IMR-90 (cell line): Measurements from ENCODE around the gene NXPE4. TPM values are rescaled to one million over a fixed set of nuclear protein-coding genes. Genes with fewer than 3 reads are reported as not detected.

Source experiments
- ATAC-seq: fragments of 200-7000 bp; cut with Tn5 transposase; 2 replicates; pipeline ENCODE4 v1.9.1; 2020; ENCODE audit warnings: low read depth, mild to moderate bottlenecking, moderate library complexity
- BruUV-seq: library from RNA; stranded (reverse); fragments of 400-500 nt; replicated peaks from 2 replicates; lab custom pipeline; 2021; lab: Mats Ljungman, UMichigan
- CTCF ChIA-PET: fragments of 300-600 bp; formaldehyde crosslinking; extraction: SDS; loops from one replicate; lab custom pipeline; 2021; ENCODE audit warnings: antibody characterized with exemption; lab: Yijun Ruan, JAX
- POLR2A ChIA-PET: fragments of 300-600 bp; sonication (Branson Sonifier 250); formaldehyde crosslinking; loops from one replicate; lab custom pipeline; 2022; ENCODE audit warnings: antibody characterized with exemption; ENCODE audit not compliant: unreplicated experiment; lab: Charles Lee
- DNase-seq: peaks from one replicate; pipeline ENCODE4 v3.0.0; 2013
- H2AFZ ChIP-seq: replicated peaks from 2 replicates; pipeline ENCODE3; 2013; ENCODE audit warnings: low read length, mild to moderate bottlenecking; ENCODE audit not compliant: poor library complexity
- H2AK5ac ChIP-seq: 2 replicates; pipeline ENCODE4 v1.6.1; 2013; ENCODE audit warnings: low read depth, low read length, inconsistent platforms
- H2AK9ac ChIP-seq: replicated peaks from 2 replicates; pipeline ENCODE3; 2013; ENCODE audit warnings: mild to moderate bottlenecking, low read depth, low read length, moderate library complexity; ENCODE audit not compliant: poor library complexity
- H2BK120ac ChIP-seq: 2 replicates; pipeline ENCODE4 v1.6.1; 2013; ENCODE audit warnings: low read depth, low read length, inconsistent platforms
- H2BK15ac ChIP-seq: 3 replicates; pipeline ENCODE4 v1.6.1; 2013; ENCODE audit warnings: low read depth, low read length, inconsistent platforms
- H2BK20ac ChIP-seq: 2 replicates; pipeline ENCODE4 v1.6.1; 2013; ENCODE audit warnings: low read depth, mild to moderate bottlenecking, inconsistent platforms, low read length, moderate library complexity
- H2BK5ac ChIP-seq: 2 replicates; pipeline ENCODE4 v1.6.1; 2013; ENCODE audit warnings: mild to moderate bottlenecking, low read depth, low read length, inconsistent platforms; ENCODE audit not compliant: poor library complexity, severe bottlenecking
- H3K14ac ChIP-seq: replicated peaks from 2 replicates; pipeline ENCODE4 v1.6.1; 2013; ENCODE audit warnings: low read depth, low read length, inconsistent platforms
- H3K18ac ChIP-seq: 2 replicates; pipeline ENCODE4 v1.6.1; 2013; ENCODE audit warnings: low read depth, low read length, control low read depth
- H3K23ac ChIP-seq: 2 replicates; pipeline ENCODE4 v1.6.1; 2013; ENCODE audit warnings: low read depth, low read length, inconsistent platforms
- H3K27ac ChIP-seq: 2 replicates; pipeline ENCODE4 v1.5.1; 2013; ENCODE audit warnings: mild to moderate bottlenecking, control low read depth, low read length; ENCODE audit not compliant: insufficient read depth
- H3K27me3 ChIP-seq: 2 replicates; pipeline ENCODE4 v1.6.1; 2013; ENCODE audit warnings: low read length; ENCODE audit not compliant: control insufficient read depth, insufficient read depth
- H3K36me3 ChIP-seq: 2 replicates; pipeline ENCODE4 v1.6.1; 2013; ENCODE audit warnings: low read length, mixed read lengths; ENCODE audit not compliant: control insufficient read depth, insufficient read depth
- H3K4ac ChIP-seq: 2 replicates; pipeline ENCODE4 v1.6.1; 2013; ENCODE audit warnings: low read depth, low read length, inconsistent platforms
- H3K4me1 ChIP-seq: 2 replicates; pipeline ENCODE4 v1.6.1; 2013; ENCODE audit warnings: low read length, mixed read lengths; ENCODE audit not compliant: control insufficient read depth, insufficient read depth
- H3K4me2 ChIP-seq: 2 replicates; pipeline ENCODE4 v1.6.1; 2013; ENCODE audit warnings: low read depth, mild to moderate bottlenecking, control low read depth, low read length, moderate library complexity
- H3K4me3 ChIP-seq: 2 replicates; pipeline ENCODE4 v1.5.1; 2013; ENCODE audit warnings: low read depth, mild to moderate bottlenecking, control low read depth, low read length, moderate library complexity; ENCODE audit not compliant: insufficient read depth
- H3K56ac ChIP-seq: 2 replicates; pipeline ENCODE4 v1.6.1; 2013; ENCODE audit warnings: low read length, inconsistent platforms; ENCODE audit not compliant: insufficient read depth; ENCODE audit errors: extremely low read depth
- H3K79me1 ChIP-seq, 2 experiments: 2 replicates each; pipeline ENCODE4 v1.6.1; 2013; ENCODE audit warnings: low read length in 2 of 2, inconsistent platforms in 1 of 2, low read depth in 1 of 2
- H3K9ac ChIP-seq: 2 replicates; pipeline ENCODE4 v1.6.1; 2013; ENCODE audit warnings: low read depth, low read length, control low read depth
- H3K9me1 ChIP-seq: 2 replicates; pipeline ENCODE4 v1.6.1; 2013; ENCODE audit warnings: low read length, inconsistent platforms; ENCODE audit not compliant: insufficient read depth
- H3K9me3 ChIP-seq: 2 replicates; pipeline ENCODE4 v1.6.1; 2013; ENCODE audit warnings: low read length; ENCODE audit not compliant: control insufficient read depth, insufficient read depth
- H4K20me1 ChIP-seq: 2 replicates; pipeline ENCODE4 v1.6.1; 2013; ENCODE audit warnings: low read length, inconsistent platforms; ENCODE audit not compliant: insufficient read depth
- H4K5ac ChIP-seq: 2 replicates; pipeline ENCODE4 v1.6.1; 2013; ENCODE audit warnings: mild to moderate bottlenecking, low read depth, low read length, control low read depth
- H4K8ac ChIP-seq, 2 experiments: 2 replicates each; pipeline ENCODE4 v1.6.1; 2013; ENCODE audit warnings: low read depth in 2 of 2, low read length in 2 of 2, control low read depth in 1 of 2, inconsistent platforms in 1 of 2
- H4K91ac ChIP-seq: 2 replicates; pipeline ENCODE4 v1.6.1; 2013; ENCODE audit warnings: low read depth, low read length, inconsistent platforms; ENCODE audit not compliant: insufficient read depth
- MAFK ChIP-seq: IDR thresholded peaks from 2 replicates; pipeline ENCODE4 v1.6.1; 2012; ENCODE audit warnings: low read depth, low read length, improper control_type of control experiment
- MAZ ChIP-seq: IDR thresholded peaks from 2 replicates; pipeline ENCODE4 v1.6.1; 2012; ENCODE audit warnings: low read depth, mild to moderate bottlenecking, low read length, improper control_type of control experiment, moderate library complexity, borderline replicate concordance
- RCOR1 ChIP-seq: IDR thresholded peaks from 2 replicates; pipeline ENCODE4 v1.6.1; 2012; ENCODE audit warnings: mild to moderate bottlenecking, low read length, improper control_type of control experiment; ENCODE audit not compliant: insufficient replicate concordance
- WGBS, 2 experiments: methylation state at CpG; one replicate each; pipeline versions ENCODE4 v1.1.5 to v1.1.7; 2013; ENCODE audit warnings: missing lambda C conversion rate in 2 of 2; ENCODE audit not compliant: insufficient read length in 1 of 2; ENCODE audit errors: extremely low coverage in 2 of 2; 5-methylcytosine and 5-hydroxymethylcytosine counted together
- dilution Hi-C: fragments of 300-500 bp; cut with HindIII; formaldehyde crosslinking; loops from one replicate; pipeline ENCODE4 v1.14.3; 2018; ENCODE audit warnings: low sequenced_read_pairs; ENCODE audit not compliant: unreplicated experiment
- in situ Hi-C: fragments of 300-500 bp; cut with MboI; formaldehyde crosslinking; loops from 3 replicates; pipeline ENCODE4 v1.14.3; 2019; ENCODE audit warnings: low sequenced_read_pairs, inconsistent platforms, mixed read lengths
- intact Hi-C: fragments of 100-400 bp; cut with micrococcal nuclease; formaldehyde crosslinking; loops from 2 replicates; pipeline ENCODE4 v1.10.0; 2022
- polyA plus RNA-seq, 3 experiments: library from polyadenylated mRNA; depleted of rRNA; stranded (reverse); fragments of >200 nt; gene quantifications; 2 replicates each; pipeline ENCODE4 v1.2.3, GENCODE V29; 2012; ENCODE audit warnings: low replicate concordance in 1 of 3
- total RNA-seq: library from RNA; depleted of rRNA; stranded (reverse); fragments of >200 nt; gene quantifications from 2 replicates; pipeline ENCODE4 v1.2.3, GENCODE V29; 2012
- TF ChIP-seq, protein P1 (sequence below): fragments of 150-350 bp; IDR thresholded peaks from 2 replicates; pipeline ENCODE4 v1.6.1; 2016; ENCODE audit warnings: low read depth, mild to moderate bottlenecking, low read length, moderate library complexity, borderline replicate concordance

Gene NXPE4
- total and polyA plus RNA-seq, 2 of the 4 experiments (the other 2 are of a cell fraction): not detected

DNA sequence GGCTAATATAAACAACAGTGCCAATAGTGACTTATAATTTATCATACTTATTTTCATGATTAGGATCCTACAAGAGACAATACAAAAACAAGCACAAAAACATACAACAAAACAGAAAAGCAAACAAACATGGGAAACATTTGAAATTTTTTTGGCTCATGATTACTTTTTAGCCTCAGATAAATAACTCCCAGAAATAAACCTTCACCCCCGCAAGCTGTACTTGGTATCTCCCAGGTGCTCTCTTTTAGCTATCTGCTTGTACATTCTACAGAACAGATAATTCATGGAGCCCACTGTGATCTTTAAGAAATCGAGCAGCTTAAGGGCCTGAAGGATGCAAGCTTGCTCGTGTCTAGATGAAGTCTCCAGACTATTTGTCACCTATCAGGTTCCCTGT, 883 bp downstream of the NXPE4 start:
- DNase-seq (no peak), ATAC-seq (no peak)
- Histone ChIP-seq H3K27me3 (no peaks in the 10 kb centered on the region), H2BK20ac (no peak overlapping the region), H3K56ac (no peak overlapping the region), H4K5ac (no peak overlapping the region), H3K4me2 (no peak overlapping the region), H4K8ac (no peak overlapping the region), H3K4ac (no peak overlapping the region), H3K9me3 (no peaks in the 10 kb centered on the region), H2AK5ac (no peak overlapping the region), H4K91ac (no peak overlapping the region), H3K18ac (no peak overlapping the region), H2AK9ac (no peak overlapping the region), H3K4me1 (no peaks in the 10 kb centered on the region), H2BK5ac (no peak overlapping the region), H3K9me1 (no peaks in the 10 kb centered on the region), H3K9ac (no peak overlapping the region), H2BK15ac (no peak overlapping the region), H3K79me1 (no peaks in the 10 kb centered on the region), H4K20me1 (no peaks in the 10 kb centered on the region), H3K36me3 (no peaks in the 10 kb centered on the region), H3K4me3 (no peak overlapping the region), H3K14ac (no peak overlapping the region), H3K23ac (no peak overlapping the region), H2BK120ac (no peak overlapping the region), H2AFZ (no peak overlapping the region), H3K27ac (no peak overlapping the region)
- ChIA-PET POLR2A (interaction anchor here (0.5 kb wide), 1 partner anchor 299 kb away, joined by 3 read pairs; the partner anchor contains the start of gene NNMT), CTCF (no interaction called here)
- no TSS peak for BruUV-seq
- 21% methylated on average over 2 of the region's 3 CpGs; no CpG with 5 or more reads in 1 of the 2 experiments for WGBS, 2 experiments
- dilution Hi-C loops: no loop called here
- TF ChIP-seq, protein P1, sequence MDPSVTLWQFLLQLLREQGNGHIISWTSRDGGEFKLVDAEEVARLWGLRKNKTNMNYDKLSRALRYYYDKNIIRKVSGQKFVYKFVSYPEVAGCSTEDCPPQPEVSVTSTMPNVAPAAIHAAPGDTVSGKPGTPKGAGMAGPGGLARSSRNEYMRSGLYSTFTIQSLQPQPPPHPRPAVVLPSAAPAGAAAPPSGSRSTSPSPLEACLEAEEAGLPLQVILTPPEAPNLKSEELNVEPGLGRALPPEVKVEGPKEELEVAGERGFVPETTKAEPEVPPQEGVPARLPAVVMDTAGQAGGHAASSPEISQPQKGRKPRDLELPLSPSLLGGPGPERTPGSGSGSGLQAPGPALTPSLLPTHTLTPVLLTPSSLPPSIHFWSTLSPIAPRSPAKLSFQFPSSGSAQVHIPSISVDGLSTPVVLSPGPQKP: no peak
- no peak for TF ChIP-seq RCOR1
- no peak for TF ChIP-seq MAZ
- no peak for TF ChIP-seq MAFK
- intact Hi-C loops: no loop called here
- in situ Hi-C loops: loop anchor here (25.0 kb wide), 1 partner anchor 582 kb away; no protein-coding TSS in a partner anchor
